ENCODE data around the gene VPS37B. TPM values are rescaled to one million over a fixed set of nuclear protein-coding genes. Genes with fewer than 3 reads are reported as not detected.

Gene VPS37B
- total RNA-seq, 1 experiment from 2014 or later = 12.3 TPM

- Histone ChIP-seq H3K23ac (ENCODE audit: insufficient read length, low read depth, low read length) (no peak overlapping the region), H4K91ac (ENCODE audit: insufficient read length, low read depth, low read length) (no peak overlapping the region), H4K20me1 (ENCODE audit: control insufficient read depth, insufficient read depth, insufficient read length) (peaks cover 2% of the 10 kb centered on the region), H4K8ac (replicated peaks; ENCODE audit: insufficient read length, low read depth, low read length) (no peak overlapping the region), H3K23me2 (ENCODE audit: insufficient read length, low read depth, low read length, poor library complexity, severe bottlenecking) (no peaks in the 10 kb centered on the region), H3K4ac (ENCODE audit: low read depth, low read length) (no peak overlapping the region), H3K9ac (ENCODE audit: extremely low read depth, insufficient read length, low read length) (no peak overlapping the region), H2BK5ac (ENCODE audit: insufficient read length, low read length) (no peak overlapping the region), H2BK12ac (ENCODE audit: insufficient read length, low read depth, low read length) (no peak overlapping the region), H3K27ac (ENCODE audit: insufficient read length, low read depth, low read length) (no peak overlapping the region), H3K9me3 (ENCODE audit: control insufficient read depth, low read depth, low read length) (no peaks in the 10 kb centered on the region), H2BK15ac (ENCODE audit: low read depth, low read length) (no peak overlapping the region), H2BK120ac (ENCODE audit: low read depth, low read length, poor library complexity, severe bottlenecking) (no peak overlapping the region), H2AFZ (ENCODE audit: low read length) (no peak overlapping the region), H3K4me2 (ENCODE audit: insufficient read depth, insufficient read length, low read length) (no peak overlapping the region), H3T11ph (ENCODE audit: low read length) (no peak overlapping the region), H3K79me2 (ENCODE audit: insufficient read depth, low read length) (no peaks in the 10 kb centered on the region), H3K79me1 (ENCODE audit: insufficient read depth, low read depth, low read length, poor library complexity, severe bottlenecking) (no peaks in the 10 kb centered on the region), H2BK20ac (ENCODE audit: low read depth, low read length, poor library complexity, severe bottlenecking) (no peak overlapping the region), H3K4me1 (ENCODE audit: insufficient read depth, low read length) (no peaks in the 10 kb centered on the region), H2AK5ac (ENCODE audit: insufficient read length, low read length) (no peak overlapping the region), H3K56ac (ENCODE audit: insufficient read length, low read depth, low read length) (no peak overlapping the region), H3K18ac (ENCODE audit: insufficient read length, low read depth, low read length) (no peak overlapping the region), H4K5ac (ENCODE audit: insufficient read length, low read depth, low read length) (no peak overlapping the region), H3K14ac (ENCODE audit: insufficient read depth, low read length) (no peak overlapping the region), H3K27me3 (ENCODE audit: insufficient read depth, low read length) (peaks cover 27% of the 10 kb centered on the region)
- TF ChIP-seq CTCF (conservative IDR thresholded peaks at IDR 0.05) = no peak
- no CpG with 5 or more reads among the region's 17 CpGs for WGBS (ENCODE audit: extremely low coverage, insufficient read length, low lambda C conversion rate)
- Mint-ChIP-seq H3K27me3 (ENCODE audit: low read depth) (peaks cover 94% of the 10 kb centered on the region), H3K27ac (no peak overlapping the region), H3K4me1 (peaks cover 0 to 5% of the 10 kb centered on the region in 2 experiments; a peak in 3 of 4 replicates), H3K4me3 (no peak overlapping the region), H3K9me3 (no peaks in the 10 kb centered on the region), H3K36me3 (ENCODE audit: insufficient read depth in 1 of 3, low read depth in 3 of 3) (peaks cover 26 to 36% (median 31%) of the 10 kb centered on the region in 3 experiments)
- no peak for DNase-seq
Measured at GRCh38 chr12:122866379-122866778, 29.5 kb downstream of the VPS37B start.
